RWPE2 (cell line): ENCODE results near the gene DIDO1.

Experiments
- ATAC-seq: fragments of 200-7000 bp; cut with Tn5 transposase; 3 replicates; pipeline ENCODE4 v1.9.1; 2021; ENCODE audit warnings: low read depth
- DNase-seq: peaks from one replicate; pipeline ENCODE4 v3.0.0-alpha.2; 2020; ENCODE audit warnings: low spot score
- H3K27ac ChIP-seq: fragments of 450-650 bp; 2 replicates; pipeline ENCODE4 v1.5.1; 2017; ENCODE audit warnings: mild to moderate bottlenecking; ENCODE audit not compliant: poor library complexity, severe bottlenecking
- H3K27me3 ChIP-seq: fragments of 250-450 bp; sonication (Bioruptor Pico); 2 replicates; pipeline ENCODE4 v1.5.1; 2021; ENCODE audit warnings: mild to moderate bottlenecking, moderate library complexity; ENCODE audit not compliant: insufficient read depth, poor library complexity, severe bottlenecking
- H3K36me3 ChIP-seq: fragments of 250-450 bp; sonication (Bioruptor Pico); 2 replicates; pipeline ENCODE4 v1.5.1; 2020; ENCODE audit warnings: low read depth, mild to moderate bottlenecking, moderate library complexity
- H3K4me1 ChIP-seq: fragments of 250-450 bp; sonication (Bioruptor Pico); 2 replicates; pipeline ENCODE4 v1.5.1; 2021; ENCODE audit warnings: mild to moderate bottlenecking, moderate library complexity; ENCODE audit not compliant: insufficient read depth, poor library complexity, severe bottlenecking
- H3K4me3 ChIP-seq: fragments of 250-450 bp; sonication (Bioruptor Pico); 2 replicates; pipeline ENCODE4 v1.5.1; 2021; ENCODE audit warnings: mild to moderate bottlenecking, moderate library complexity; ENCODE audit not compliant: severe bottlenecking
- H3K9me3 ChIP-seq: fragments of 250-450 bp; sonication (Bioruptor Pico); 2 replicates; pipeline ENCODE4 v1.5.1; 2021; ENCODE audit warnings: mild to moderate bottlenecking, moderate library complexity; ENCODE audit not compliant: severe bottlenecking
- CTCF ChIP-seq: fragments of 450-650 bp; IDR thresholded peaks from one replicate; pipeline ENCODE4 v1.5.1; 2017; ENCODE audit warnings: mild to moderate bottlenecking, moderate library complexity; ENCODE audit not compliant: poor library complexity, severe bottlenecking

The DIDO1 gene

GRCh38 chr20:62887152-62887859 lies 39.0 kb downstream of the DIDO1 start:
- peak; percentile 95 for ATAC-seq
- Histone ChIP-seq H3K36me3 (peaks cover 57% of the 10 kb centered on the region), H3K27ac (peak overlapping the region; percentile 60), H3K9me3 (no peaks in the 10 kb centered on the region), H3K4me3 (no peak overlapping the region), H3K27me3 (no peaks in the 10 kb centered on the region), H3K4me1 (peaks cover 11% of the 10 kb centered on the region)
- DNase-seq, result peak; percentile 99
- TF ChIP-seq CTCF, result no peak

DNA sequence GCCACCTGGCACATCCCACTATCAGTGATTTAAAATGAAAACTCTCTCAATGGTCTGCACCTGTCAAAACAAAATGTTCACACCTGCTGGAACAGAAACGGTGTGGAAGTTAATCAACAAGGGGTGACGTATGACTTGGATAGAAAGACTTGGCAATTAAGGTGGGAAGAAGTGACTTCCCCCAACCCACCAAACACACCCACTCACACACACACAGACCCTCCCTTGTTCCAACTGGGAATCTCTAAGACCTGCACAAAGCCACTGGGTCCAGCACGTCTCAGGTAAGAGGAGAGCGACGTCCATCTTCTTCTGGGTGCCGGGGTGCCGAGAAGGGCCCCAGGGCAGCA lies 39.6 kb downstream of the DIDO1 start:
- DNase-seq (no peak), ATAC-seq (no peak)
- H3K4me1 ChIP-seq, result peaks cover 11% of the 10 kb centered on the region
- peak overlapping the region; percentile 60 for H3K27ac ChIP-seq
- no peaks in the 10 kb centered on the region for H3K27me3 ChIP-seq
- TF ChIP-seq CTCF, result no peak
- no peak overlapping the region for H3K4me3 ChIP-seq
- H3K9me3 ChIP-seq, result no peaks in the 10 kb centered on the region
- peaks cover 51% of the 10 kb centered on the region for H3K36me3 ChIP-seq

- TF ChIP-seq CTCF, result no peak
Measured at GRCh38 chr20:62885896-62886708, 40.2 kb downstream of the DIDO1 start.

DNA sequence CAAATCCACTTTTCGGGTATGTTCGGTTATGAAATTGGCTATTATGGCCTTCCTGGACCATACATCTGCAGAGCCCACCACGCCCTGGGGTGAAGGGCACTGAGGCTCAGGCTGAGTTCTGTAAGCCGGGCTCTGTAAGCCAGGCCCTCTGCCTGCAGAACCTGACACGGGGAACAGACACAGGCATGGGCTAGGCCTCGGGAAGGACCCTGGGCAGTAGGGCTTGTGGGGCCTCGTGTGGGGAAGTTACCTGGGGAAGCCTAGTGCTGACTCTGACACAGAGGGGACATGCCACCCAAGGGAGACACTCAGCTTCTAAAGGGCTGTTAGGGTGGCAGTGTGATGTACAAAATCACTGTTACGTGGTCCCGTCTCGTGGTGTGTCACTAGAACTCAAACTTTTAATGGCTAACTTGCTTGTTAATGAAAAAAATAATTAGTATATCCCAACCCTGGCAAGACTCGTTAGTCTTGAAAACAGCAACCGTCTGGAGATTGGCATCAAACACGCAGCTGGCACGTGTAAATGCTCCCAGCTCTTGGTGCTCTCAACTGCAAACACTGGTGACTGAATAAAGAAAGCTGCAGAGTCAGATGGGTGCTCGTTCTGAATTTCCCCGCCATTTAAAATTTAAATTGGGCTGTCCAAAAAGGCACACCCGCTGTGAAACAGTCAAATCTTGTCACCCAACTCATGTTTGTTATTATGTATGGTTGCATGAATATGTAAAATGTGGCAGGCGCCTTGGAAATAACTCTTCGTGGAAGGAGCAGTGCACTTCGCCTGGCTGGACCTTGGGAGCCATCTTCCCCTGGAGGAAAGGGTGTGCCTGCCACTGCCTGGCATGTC lies 41.0 kb downstream of the DIDO1 start:
- Histone ChIP-seq H3K36me3 (peaks cover 37% of the 10 kb centered on the region), H3K4me1 (peaks cover 11% of the 10 kb centered on the region), H3K9me3 (no peaks in the 10 kb centered on the region), H3K27me3 (no peaks in the 10 kb centered on the region), H3K27ac (no peak overlapping the region), H3K4me3 (no peak overlapping the region)
- TF ChIP-seq CTCF, result no peak
- DNase-seq (no peak), ATAC-seq (no peak)

More at GRCh38 chr20:62885896-62886708, 40.2 kb downstream of the DIDO1 start:
- Histone ChIP-seq H3K27ac (no peak overlapping the region), H3K9me3 (no peaks in the 10 kb centered on the region), H3K27me3 (no peaks in the 10 kb centered on the region), H3K4me1 (peaks cover 11% of the 10 kb centered on the region), H3K4me3 (no peak overlapping the region), H3K36me3 (peaks cover 45% of the 10 kb centered on the region)
- ATAC-seq (no peak), DNase-seq (no peak)
